GM03348 (cell line): ENCODE data around the gene INTS2.
"Not testable (repeated sequence)": the region's sequence is repeated elsewhere in the genome, so short reads cannot be mapped to it uniquely, and the experiment has no call there.

Experiments used
- DNase-seq: peaks from one replicate; pipeline ENCODE4 v3.0.0; 2012; ENCODE audit warnings: low spot score

INTS2 gene

GRCh38 chr17:61927208-61928100 is at the start of gene INTS2:
INTS2 (minus strand) TSS chr17:61927982; CDS start chr17:61926644, 1,338 bp downstream.
- peak; percentile 97 for DNase-seq

GRCh38 chr17:61974115-61974514 is 46.3 kb upstream of the INTS2 start:
- DNase-seq: no peak

GRCh38 chr17:61972311-61972710 is 44.5 kb upstream of the INTS2 start:
- no peak for DNase-seq

GRCh38 chr17:61970030-61970429 is 42.2 kb upstream of the INTS2 start:
- DNase-seq: no peak

- no peak for DNase-seq
Measured at GRCh38 chr17:61968757-61969156, 41.0 kb upstream of the INTS2 start.

GRCh38 chr17:61967729-61968128 is 39.9 kb upstream of the INTS2 start:
- no peak for DNase-seq

GRCh38 chr17:61966191-61966590 is 38.4 kb upstream of the INTS2 start:
- no peak for DNase-seq

GRCh38 chr17:61955619-61956018 is 27.8 kb upstream of the INTS2 start:
- no peak for DNase-seq

GRCh38 chr17:61947367-61948078 is 19.7 kb upstream of the INTS2 start:
- DNase-seq: no peak

- no peak for DNase-seq
Measured at GRCh38 chr17:61946359-61946758, 18.6 kb upstream of the INTS2 start.

GRCh38 chr17:61943117-61943516 is 15.3 kb upstream of the INTS2 start:
- DNase-seq: no peak

- DNase-seq: no peak
Measured at GRCh38 chr17:61942085-61942484, 14.3 kb upstream of the INTS2 start.

GRCh38 chr17:61928101-61928436 is 287 bp upstream of the INTS2 start:
- no peak for DNase-seq

GRCh38 chr17:61926826-61927207 is 965 bp downstream of the INTS2 start:
- peak; percentile 43 for DNase-seq

GRCh38 chr17:61915162-61915561 is 12.6 kb downstream of the INTS2 start:
- not testable (repeated sequence) for DNase-seq

GRCh38 chr17:61908292-61909037 is 19.3 kb downstream of the INTS2 start:
- no peak for DNase-seq

GRCh38 chr17:61907361-61907760 is 20.4 kb downstream of the INTS2 start:
- no peak for DNase-seq

- DNase-seq: no peak
Measured at GRCh38 chr17:61904094-61904710, 23.6 kb downstream of the INTS2 start.

- DNase-seq: no peak
Measured at GRCh38 chr17:61903251-61903650, 24.5 kb downstream of the INTS2 start.

GRCh38 chr17:61897548-61898180 is 30.1 kb downstream of the INTS2 start:
- DNase-seq: no peak

- DNase-seq: no peak
Measured at GRCh38 chr17:61895391-61895790, 32.4 kb downstream of the INTS2 start.

- DNase-seq: not testable (repeated sequence)
Measured at GRCh38 chr17:61894310-61894709, 33.5 kb downstream of the INTS2 start.
